ENCODE data around the gene PLXDC2.
"Not testable (repeated sequence)": the region's sequence is repeated elsewhere in the genome, so short reads cannot be mapped to it uniquely, and the experiment has no call there.

Gene PLXDC2

DNA sequence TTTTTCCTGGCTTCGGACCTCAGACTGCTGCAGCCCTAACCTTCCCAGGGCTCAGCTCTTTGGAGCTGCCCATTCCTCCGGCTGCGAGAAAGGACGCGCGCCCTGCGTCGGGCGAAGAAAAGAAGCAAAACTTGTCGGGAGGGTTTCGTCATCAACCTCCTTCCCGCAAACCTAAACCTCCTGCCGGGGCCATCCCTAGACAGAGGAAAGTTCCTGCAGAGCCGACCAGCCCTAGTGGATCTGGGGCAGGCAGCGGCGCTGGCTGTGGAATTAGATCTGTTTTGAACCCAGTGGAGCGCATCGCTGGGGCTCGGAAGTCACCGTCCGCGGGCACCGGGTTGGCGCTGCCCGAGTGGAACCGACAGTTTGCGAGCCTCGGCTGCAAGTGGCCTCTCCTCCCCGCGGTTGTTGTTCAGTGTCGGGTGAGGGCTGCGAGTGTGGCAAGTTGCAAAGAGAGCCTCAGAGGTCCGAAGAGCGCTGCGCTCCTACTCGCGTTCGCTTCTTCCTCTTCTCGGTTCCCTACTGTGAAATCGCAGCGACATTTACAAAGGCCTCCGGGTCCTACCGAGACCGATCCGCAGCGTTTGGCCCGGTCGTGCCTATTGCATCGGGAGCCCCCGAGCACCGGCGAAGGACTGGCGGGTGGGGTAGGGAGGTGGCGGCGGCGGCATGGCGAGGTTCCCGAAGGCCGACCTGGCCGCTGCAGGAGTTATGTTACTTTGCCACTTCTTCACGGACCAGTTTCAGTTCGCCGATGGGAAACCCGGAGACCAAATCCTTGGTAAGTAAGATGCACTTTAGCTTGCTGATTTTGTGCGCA, at the start of gene PLXDC2:
Gene PLXDC2, plus strand, starts transcription at position 22 of the 820 bp plus-strand sequence.
- DNase-seq = no peak

DNA sequence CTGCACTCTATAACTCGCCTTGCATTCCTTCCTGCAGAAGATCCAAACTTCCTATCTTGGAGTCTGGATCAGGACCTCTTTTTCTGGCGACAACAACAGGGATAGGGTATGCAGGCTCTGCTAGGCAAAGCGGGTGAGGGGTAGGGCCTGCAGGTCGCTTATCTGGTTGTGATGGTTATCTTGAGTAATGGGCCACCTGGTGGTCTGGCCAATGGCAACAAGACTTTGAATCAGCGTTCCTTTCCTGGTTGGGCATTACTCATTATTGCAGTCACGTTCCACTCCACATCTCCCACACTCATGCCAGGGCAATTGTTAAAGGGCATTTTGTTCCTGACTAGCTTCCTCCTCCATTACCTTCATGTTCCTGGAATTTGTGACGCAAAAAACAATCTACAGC, 48.4 kb upstream of the PLXDC2 start:
- no peak for DNase-seq

DNA sequence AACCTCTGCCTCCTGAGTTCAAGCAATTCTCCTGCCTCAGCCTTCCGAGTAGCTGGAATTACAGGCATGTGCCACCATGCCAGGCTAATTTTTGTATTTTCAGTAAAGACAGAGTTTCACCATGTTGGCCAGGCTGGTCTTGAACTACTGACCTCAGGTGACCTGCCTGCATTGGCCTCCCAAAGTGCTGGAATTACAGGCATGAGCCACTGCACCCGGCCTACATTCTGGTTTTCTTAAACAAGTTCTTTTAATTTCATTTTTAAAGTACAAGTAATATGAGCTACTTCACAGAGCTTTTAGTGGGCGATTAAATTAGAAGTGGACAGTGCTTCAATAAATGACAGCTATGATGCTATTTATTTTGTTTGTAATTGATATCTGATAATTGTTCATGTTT, 46.4 kb upstream of the PLXDC2 start:
- not testable (repeated sequence) for DNase-seq

DNA sequence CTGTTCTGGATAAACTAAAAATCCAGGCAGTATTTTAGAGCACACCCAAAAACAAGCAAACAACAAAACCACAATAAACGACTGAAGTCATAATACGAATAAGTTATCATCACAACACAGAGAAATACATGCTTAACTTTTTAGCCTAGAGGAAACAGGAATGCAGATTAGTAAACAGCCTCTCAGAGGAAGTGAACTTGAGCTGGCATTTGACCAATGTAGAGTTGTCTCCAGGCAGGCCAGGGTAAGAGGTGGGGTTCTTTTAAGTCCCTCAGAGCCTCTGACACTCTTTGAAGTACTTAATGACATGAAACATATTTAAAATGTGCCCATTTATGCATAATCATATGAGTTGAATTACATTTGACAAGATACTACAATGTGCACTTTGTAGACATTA, 43.3 kb upstream of the PLXDC2 start:
- no peak for DNase-seq

DNA sequence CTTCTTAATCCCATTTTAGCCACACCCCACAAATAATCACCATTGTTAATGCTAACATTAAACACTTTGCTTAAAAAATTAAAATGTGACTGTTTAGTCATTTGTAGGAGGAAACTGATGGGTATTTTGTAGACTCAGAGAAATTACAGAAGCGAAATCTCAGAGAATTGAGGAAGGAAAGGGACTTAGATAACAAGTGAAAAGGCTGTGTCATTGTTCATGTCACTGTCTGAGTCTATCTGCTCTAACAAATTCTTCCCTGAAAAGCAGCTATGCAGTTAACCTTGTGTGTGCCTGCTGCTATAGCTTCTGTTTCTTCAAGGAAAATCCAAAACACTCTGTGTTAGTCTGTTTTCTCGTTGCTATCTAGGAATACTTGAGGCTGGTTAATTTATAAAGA, 40.9 kb upstream of the PLXDC2 start:
- no peak for DNase-seq

DNA sequence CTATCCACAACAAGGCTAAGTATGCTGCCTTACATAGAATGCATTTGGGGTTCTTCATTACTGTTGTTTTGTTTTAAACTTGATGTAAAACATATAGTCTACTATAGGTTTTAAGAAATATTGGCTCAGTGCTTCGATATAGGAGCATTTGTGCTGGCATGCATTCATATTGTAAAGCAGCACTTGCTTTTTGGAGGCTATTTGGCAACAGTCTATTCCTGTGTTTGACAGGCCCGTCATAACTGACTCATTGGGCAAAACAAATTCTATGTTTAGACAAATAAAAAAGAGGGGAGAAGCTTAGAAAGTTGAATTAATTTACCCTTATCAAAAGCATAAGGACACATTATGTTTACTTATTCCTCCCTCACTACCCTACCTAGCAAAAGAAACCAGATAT, 38.4 kb upstream of the PLXDC2 start:
- no peak for DNase-seq

DNA sequence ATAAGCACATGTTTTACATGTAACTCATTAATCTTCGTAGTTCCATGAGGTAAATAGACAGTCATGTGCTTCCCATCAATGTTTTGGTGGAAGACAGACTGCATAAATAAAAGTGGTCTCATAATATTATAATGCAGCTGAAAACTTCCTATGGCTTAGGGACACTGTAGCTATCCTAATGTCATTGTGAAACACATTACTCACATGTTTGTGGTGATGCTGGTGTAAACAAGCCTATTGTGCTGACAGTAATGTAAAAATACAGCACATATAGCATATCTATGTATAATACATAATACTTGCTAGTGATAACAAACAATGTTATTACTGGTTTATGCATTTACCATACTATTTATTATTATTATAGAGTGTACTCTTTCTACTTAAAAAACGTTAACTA, 37.2 kb upstream of the PLXDC2 start:
- DNase-seq = no peak

DNA sequence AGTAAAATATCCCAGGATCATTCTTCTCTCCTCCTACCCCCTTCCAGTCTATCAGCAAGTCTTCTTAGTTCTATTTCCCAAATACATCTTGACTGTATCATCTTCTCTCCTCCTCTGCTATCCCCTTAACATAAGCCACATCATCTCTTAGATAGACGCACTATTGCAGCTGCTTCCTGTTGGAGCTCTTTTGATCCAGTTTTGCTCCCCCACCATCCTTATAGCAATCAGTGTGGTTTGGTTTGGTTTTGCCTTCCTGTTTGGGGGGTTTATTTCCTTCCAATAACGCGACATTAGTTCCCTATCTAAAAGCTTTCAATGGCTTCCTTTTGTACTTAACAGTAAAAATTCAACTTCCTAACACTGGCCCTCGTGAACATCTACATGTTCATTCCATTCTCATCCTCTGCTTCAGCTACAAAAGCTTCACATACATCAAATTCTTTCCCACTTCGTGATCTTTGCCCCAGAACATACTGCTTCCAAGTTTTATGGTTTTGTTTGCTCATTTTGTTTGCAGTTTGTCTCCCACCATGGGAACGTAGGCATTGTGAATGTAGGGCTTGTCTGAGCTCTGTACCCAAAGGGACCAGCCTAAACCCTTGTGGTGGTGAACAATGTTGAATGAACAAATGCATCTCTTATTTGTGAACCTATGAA, 33.7 kb upstream of the PLXDC2 start:
- DNase-seq = no peak

DNA sequence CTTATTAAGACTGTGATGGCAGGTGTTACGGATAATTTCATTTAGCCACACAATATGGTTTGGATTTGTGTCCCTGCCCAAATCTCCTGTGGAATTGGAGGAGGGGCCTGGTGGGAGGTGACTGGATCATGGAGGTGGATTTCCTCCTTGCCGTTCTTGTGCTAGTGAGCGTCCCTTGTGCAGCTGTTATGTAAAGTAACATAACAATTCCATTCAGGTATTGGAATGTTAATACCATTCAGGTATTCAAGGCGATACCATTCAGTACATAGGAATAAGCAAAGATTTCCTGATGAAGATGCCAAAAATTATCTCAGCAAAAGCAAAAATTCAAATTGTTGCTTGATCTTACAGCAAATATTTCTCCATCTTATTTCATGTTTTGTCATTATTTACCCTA, 32.5 kb upstream of the PLXDC2 start:
- no peak for DNase-seq

DNA sequence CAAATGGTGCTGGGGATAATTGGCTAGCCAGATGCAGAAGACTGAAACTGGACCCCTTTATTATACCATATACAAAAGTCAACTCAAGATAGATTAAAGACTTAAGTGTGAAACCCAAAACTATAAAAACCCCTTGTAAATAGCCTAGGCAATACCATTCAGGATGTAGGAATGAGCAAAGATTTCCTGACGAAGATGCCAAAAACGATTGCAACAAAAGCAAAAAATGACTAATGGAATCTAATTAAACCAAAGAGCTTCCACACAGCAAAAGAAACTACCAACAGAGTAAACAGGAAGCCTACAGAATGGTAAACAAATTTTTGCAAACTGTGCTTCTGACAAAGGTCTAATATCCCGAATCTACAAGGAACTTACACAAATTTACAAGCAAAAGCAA, 30.9 kb upstream of the PLXDC2 start:
- DNase-seq = no peak

DNA sequence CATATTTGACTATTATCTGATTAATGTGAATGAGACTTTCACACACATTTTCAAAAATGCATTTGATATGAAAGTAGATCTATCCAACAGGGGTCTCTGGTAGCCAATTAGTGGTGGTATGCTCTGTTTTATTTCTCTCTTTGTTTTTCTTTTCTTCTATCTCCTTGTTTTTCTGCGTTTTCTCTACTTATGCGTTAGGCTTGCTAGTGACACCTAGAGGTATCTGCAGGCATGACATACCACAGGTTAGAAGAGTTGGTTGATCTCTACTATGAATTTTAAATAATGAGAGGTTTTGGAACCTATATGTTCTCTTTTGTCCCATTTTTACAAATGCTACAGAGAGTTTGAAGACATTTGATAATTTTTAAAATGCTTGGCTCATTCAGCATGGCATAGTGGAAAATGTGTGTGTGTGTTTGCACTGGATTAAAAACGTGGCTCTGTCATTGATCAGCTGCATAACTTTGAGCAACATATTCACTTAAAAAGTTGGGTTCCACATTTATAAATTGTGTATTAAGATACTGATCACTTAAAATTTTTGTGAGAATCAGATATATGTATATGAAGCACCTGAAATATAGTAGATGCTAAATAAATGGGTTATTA, 28.1 kb upstream of the PLXDC2 start:
- DNase-seq = no peak

DNA sequence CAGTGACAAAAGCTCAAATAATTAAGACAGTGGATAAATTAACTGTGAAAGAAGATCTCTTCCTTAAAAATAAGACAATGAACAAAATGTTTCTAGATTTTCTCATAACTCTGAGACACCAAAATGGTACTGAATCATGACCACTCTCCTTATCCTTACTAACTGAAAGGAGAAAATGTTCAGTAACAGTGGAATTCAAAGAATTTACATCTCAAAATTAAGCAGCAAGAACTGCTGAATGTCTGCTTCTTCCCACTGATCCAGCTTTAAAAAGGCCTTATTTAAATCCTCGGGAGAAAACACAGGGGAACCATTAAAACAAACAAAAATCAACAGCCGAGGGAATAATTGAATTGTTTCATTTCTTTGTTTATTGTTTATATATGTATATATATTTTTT, 27.3 kb upstream of the PLXDC2 start:
- no peak for DNase-seq

DNA sequence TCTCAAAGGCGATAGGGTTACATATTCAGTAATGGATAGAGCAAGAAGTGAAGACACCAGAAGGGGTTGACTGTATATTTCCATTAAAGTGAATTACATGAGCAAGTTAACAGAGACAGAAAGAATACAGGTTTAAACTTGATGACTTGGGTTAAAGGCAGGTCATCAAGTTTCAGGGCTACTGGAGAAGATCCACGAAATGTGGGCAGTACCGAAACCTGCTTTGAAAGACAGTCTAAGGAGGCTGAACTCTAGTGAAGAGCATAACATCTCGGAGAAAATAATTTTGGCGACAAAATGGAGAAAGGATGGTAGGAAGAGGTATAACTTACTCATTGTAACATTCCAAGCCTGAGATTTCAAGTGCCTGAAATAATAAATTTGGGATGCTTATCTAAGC, 26.6 kb upstream of the PLXDC2 start:
- no peak for DNase-seq

DNA sequence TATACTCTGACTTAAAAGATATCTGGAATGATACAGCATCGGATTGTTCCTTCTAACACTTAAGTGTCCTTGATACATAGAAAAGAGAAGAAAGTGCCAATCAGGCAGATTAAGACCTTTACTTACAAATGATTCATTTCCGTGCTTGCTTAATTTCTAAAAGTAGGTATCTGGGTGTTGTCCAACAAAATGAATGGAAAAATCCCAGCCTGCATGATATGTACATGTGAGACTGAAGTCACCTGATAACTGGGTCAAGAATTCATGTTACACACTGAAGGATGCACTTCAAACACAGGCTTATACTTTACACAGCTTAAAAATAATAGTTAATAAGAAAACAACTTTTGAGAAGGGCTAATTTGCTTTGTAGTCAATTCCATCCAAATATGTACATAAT, 25.2 kb upstream of the PLXDC2 start:
- no peak for DNase-seq

DNA sequence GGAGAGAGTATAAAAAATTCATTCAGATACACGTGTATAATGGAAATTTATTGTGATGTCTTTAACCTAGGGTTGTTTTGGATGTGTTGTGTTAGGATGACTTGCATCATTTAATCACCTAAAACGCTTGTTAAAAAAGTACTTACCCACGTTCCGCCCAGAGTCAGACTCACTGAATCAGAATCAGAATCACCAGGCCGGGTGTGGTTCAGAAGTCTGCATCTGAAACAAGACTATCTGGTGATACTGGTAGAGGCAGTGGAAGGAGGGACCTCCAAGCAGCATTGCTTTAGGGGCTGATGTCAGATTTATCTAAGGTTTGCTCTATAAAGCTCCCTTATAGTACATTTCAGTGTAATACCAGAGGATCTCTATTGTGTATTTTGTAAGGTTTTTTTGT, 20.5 kb upstream of the PLXDC2 start:
- no peak for DNase-seq

DNA sequence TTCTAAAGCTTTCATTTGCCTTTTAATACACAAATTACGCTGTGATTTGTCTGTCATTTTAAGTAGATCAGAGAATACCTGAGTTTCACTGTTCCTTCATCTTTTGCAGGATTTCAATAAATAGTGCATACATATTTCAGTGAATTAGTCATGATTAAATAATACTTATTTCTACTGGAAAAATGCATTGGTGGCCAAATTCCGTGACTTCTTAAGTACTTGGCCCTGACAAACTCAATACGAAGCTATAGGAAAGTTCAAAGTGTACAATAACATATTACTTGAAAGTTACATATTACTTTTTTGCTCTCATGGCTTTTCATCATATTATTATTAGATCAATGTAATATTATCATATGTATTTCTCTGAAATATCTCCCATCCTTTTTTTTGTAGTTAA, 16.1 kb upstream of the PLXDC2 start:
- DNase-seq = no peak

DNA sequence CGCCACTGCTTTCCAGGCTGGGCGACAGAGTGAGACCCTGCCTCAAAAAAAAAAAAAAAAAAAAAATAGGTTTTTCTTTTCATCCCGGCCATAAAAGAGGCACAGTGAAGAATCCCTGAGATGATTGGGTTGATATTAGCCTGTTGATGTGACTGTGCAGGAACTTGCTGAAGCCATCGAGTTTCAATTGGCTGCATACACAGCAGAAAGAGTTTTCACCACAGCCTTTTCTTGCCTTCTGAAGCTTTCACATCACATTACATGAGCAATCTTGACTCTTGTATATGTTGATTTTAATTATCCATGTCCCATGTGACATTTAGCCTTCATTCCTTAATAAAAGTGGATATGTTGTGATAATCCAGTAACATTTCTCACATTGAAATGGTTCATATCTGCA, 14.9 kb upstream of the PLXDC2 start:
- DNase-seq = no peak

DNA sequence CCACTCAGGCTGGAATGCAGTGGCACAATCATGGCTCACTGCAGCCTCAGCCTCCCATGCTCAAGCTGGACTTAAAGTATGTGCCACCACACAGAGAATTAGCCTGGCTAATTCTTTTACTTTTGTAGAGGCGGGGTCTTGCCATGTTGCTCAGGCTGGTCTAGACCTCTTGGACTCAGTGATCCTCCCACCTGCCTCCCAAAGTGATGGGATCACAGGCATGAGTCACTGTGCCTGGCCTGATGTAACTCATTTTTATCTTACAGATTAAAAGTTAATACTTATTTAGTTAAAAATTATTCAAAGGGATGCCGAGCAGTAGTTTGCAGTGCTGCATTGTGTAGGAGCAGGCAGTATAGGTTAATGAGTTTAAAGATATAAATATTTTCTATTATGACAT, 12.6 kb upstream of the PLXDC2 start:
- no peak for DNase-seq

DNA sequence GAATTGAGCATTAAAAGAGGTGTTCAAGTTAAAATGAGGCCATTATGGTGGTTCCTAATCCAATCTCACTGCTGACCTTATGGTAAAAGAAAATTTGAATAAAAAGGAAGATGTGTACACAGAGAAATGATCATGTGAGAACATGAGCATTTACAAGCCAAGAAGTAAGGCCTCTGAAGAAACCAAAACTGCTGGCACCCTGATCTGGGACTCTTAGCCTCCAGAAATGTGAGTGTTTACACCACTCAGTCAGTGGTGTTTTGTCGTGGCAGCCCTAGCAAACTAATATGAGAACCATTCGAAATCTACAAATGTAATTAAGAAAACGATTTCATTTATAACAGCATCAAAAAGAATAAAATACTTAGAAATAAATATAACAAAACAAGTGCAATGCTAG, 6.8 kb upstream of the PLXDC2 start:
- DNase-seq = no peak

DNA sequence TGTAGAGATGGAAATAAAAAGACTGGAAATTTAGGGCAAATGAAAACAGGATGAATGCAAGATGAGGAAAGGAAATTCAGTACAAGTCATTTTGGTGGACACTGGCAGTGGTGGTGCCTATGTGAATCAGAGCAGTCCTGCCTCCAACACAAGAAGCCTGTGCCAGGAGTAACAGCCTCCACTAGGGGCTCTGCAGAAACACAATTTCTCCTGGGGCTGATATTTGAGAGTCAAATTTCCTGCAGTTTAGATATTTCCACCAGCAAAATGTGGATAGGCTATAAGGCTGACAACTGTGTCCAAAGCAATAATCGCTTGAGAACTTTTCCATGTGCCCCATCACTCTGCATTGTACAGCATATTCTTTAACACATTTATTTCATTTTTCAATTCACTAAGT, 4.7 kb upstream of the PLXDC2 start:
- DNase-seq = no peak

DNA sequence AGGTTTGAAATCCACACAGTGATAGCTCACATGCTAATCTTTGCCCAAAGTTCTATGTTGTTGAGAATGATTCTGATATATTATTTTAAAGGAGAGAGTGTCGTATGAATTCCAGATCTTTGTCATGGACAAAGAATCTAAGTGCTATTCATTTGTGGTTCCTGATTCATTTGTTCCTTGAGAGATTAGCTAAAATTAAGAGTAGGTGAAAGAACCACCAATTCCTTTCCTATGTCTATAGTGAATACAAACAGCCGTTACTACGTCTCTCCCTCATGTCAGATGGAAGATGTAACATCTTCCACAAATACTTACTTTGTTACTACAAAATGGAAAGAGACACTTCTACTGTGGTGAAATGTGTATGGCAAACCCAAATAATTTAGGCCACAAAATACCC, 3.3 kb upstream of the PLXDC2 start:
- no peak for DNase-seq

DNA sequence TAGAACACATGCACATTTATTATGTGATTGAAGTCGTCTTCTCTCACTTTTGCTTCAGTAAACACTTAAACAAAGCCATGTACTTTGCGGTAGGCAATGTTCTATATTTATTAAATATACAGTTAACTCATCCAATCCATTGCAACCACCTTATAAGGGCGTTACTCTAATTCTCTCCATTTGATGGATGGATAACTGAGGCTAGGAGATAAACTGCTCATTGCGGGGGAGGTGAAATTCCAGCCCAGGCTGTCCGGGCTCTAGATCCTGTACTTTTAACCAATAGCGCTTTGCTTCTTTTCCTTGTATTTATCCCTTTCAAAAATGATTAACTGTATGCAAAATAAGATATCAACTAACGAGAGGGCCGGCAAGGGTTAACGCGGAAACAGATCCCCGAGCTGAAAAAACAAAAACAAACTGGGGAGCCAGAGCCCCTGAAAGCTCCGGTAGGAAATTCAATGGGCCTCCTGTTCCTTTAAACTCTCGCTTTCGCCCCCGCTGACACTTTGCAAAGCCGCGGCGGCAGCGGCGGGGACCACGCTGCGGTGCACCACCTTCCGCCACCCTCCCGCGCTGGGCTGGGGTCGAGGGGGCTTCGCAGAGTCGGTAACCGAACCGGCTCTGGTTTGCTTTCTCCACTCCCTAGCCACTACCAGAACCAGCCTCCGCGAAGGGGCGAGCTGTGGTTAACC, 1.0 kb upstream of the PLXDC2 start:
- no peak for DNase-seq

DNA sequence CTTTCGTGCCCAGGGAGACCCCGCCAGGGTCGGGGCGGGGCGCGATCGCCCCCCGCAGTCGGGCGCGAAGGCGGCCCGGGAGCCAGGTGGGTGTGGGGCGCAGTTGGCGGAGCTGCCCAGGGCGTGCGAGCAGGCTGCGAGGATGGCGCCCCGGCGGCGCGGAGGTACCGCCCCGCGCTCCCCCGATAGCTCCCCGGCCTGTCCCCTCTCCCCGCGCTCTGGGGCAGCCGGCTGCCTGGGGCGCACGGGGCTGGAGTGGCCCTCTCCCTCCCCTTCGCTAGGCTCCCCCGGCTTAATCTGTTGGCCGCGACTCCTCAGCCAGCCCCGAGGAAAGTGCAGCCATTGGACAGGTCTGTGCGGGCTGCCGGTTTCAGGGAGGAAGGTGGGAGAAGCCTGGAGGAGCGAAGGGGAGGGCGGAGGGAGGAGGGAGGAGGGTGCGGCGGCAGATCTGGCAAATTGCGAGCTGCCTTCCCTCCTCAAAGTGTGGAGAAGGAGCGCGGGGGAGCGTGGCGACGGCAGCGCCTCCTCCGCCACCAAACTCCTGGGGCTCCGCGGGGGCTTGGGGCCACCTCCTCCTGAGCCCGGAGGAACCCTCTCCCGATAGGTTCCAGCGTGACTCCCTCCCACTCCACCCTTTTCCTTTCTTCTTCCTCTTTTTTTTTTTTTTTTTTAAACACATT, 361 bp upstream of the PLXDC2 start:
- peak; percentile 9 for DNase-seq
